GM15510 (cell line): ENCODE results near the gene DDN.

Experiments
- POLR2A ChIP-seq: IDR thresholded peaks from 3 replicates; pipeline ENCODE4 v1.6.1; 2011; ENCODE audit warnings: borderline replicate concordance; ENCODE audit not compliant: insufficient read length; ENCODE audit errors: extremely low read depth

DDN gene

GRCh38 chr12:48988030-48988649 is 11.0 kb downstream of the DDN start:
- no peak for TF ChIP-seq POLR2A

GRCh38 chr12:48986720-48987291 is 12.4 kb downstream of the DDN start:
- TF ChIP-seq POLR2A = no peak

GRCh38 chr12:48985901-48986300 is 13.3 kb downstream of the DDN start:
- no peak for TF ChIP-seq POLR2A

GRCh38 chr12:48985475-48985897 is 13.7 kb downstream of the DDN start:
- TF ChIP-seq POLR2A = no peak

- TF ChIP-seq POLR2A = no peak
These were observed 16.6 kb downstream of the DDN start for GRCh38 chr12:48982397-48983080.

- TF ChIP-seq POLR2A = no peak
These were observed 17.4 kb downstream of the DDN start for GRCh38 chr12:48981757-48982157.

GRCh38 chr12:48980953-48981756 is 18.0 kb downstream of the DDN start:
- no peak for TF ChIP-seq POLR2A

- TF ChIP-seq POLR2A = no peak
These were observed 18.7 kb downstream of the DDN start for GRCh38 chr12:48980389-48980952.

GRCh38 chr12:48979602-48980388 is 19.4 kb downstream of the DDN start:
- TF ChIP-seq POLR2A = no peak

- no peak for TF ChIP-seq POLR2A
These were observed 20.2 kb downstream of the DDN start for GRCh38 chr12:48978741-48979601.

- TF ChIP-seq POLR2A = no peak
These were observed 20.9 kb downstream of the DDN start, which contains the start of gene WNT1 for GRCh38 chr12:48978291-48978740. TSS of gene WNT1 (plus strand) at chr12:48978322. CDS start at chr12:48978651, 329 bp downstream.

- TF ChIP-seq POLR2A = no peak
These were observed 21.6 kb downstream of the DDN start for GRCh38 chr12:48977290-48978281.
